Stomach smooth muscle (tissue), 2 donors: ENCODE measurements around the gene COL25A1.
"Not testable (repeated sequence)": the region's sequence is repeated elsewhere in the genome, so short reads cannot be mapped to it uniquely, and the experiment has no call there.

Source experiments
- H3K27ac ChIP-seq: one replicate; pipeline ENCODE4 v1.7.0; 2013; ENCODE audit warnings: mild to moderate bottlenecking, low read length, inconsistent platforms
- H3K27me3 ChIP-seq, 2 donors: one replicate each; pipeline ENCODE4 v1.7.0; 2013; ENCODE audit warnings: low read length in 2 of 2; ENCODE audit not compliant: insufficient read depth in 2 of 2, control insufficient read depth in 1 of 2
- H3K36me3 ChIP-seq, 2 donors: one replicate each; pipeline ENCODE4 v1.7.0; 2013; ENCODE audit warnings: low read length in 2 of 2; ENCODE audit not compliant: control insufficient read depth in 2 of 2, insufficient read depth in 2 of 2
- H3K4me1 ChIP-seq: one replicate; pipeline ENCODE4 v1.7.0; 2013; ENCODE audit warnings: low read length; ENCODE audit not compliant: control insufficient read depth, insufficient read depth
- H3K4me3 ChIP-seq, 2 donors: one replicate each; pipeline ENCODE4 v1.7.0; 2013; ENCODE audit warnings: low read length in 2 of 2
- H3K9ac ChIP-seq, 2 donors: one replicate each; pipeline ENCODE4 v1.7.0; 2013; ENCODE audit warnings: low read length in 2 of 2, mild to moderate bottlenecking in 1 of 2
- H3K9me3 ChIP-seq, 2 donors: one replicate each; pipeline ENCODE4 v1.7.0; 2013; ENCODE audit warnings: low read length in 2 of 2; ENCODE audit not compliant: control insufficient read depth in 2 of 2
- donor health status: healthy.
- donor health status: Pancreatic carcinoma.

The COL25A1 gene

GRCh38 chr4:109040441-109040840 is 262.0 kb downstream of the COL25A1 start:
- H3K27ac ChIP-seq: no peak overlapping the region
- H3K4me3 ChIP-seq: no peak overlapping the region
- H3K27me3 ChIP-seq: no peaks in the 10 kb centered on the region
- no peaks in the 10 kb centered on the region for H3K9me3 ChIP-seq
- H3K4me1 ChIP-seq: no peaks in the 10 kb centered on the region
- H3K9ac ChIP-seq: no peak overlapping the region
- H3K36me3 ChIP-seq: no peaks in the 10 kb centered on the region

GRCh38 chr4:109037026-109037425 is 265.4 kb downstream of the COL25A1 start:
- Histone ChIP-seq H3K36me3 (no peaks in the 10 kb centered on the region), H3K4me1 (no peaks in the 10 kb centered on the region), H3K4me3 (no peak overlapping the region), H3K27ac (no peak overlapping the region), H3K27me3 (no peaks in the 10 kb centered on the region), H3K9ac (no peak overlapping the region), H3K9me3 (no peaks in the 10 kb centered on the region)

GRCh38 chr4:109033993-109034392 is 268.5 kb downstream of the COL25A1 start:
- H3K27me3 ChIP-seq: no peaks in the 10 kb centered on the region
- H3K36me3 ChIP-seq: no peaks in the 10 kb centered on the region
- no peak overlapping the region for H3K27ac ChIP-seq
- H3K4me1 ChIP-seq: no peaks in the 10 kb centered on the region
- no peaks in the 10 kb centered on the region for H3K9me3 ChIP-seq
- no peak overlapping the region for H3K9ac ChIP-seq
- no peak overlapping the region for H3K4me3 ChIP-seq

GRCh38 chr4:109032671-109033070 is 269.8 kb downstream of the COL25A1 start:
- no peaks in the 10 kb centered on the region for H3K4me1 ChIP-seq
- H3K9ac ChIP-seq: no peak overlapping the region
- no peaks in the 10 kb centered on the region for H3K27me3 ChIP-seq
- no peaks in the 10 kb centered on the region for H3K9me3 ChIP-seq
- H3K4me3 ChIP-seq: no peak overlapping the region
- no peak overlapping the region for H3K27ac ChIP-seq
- no peaks in the 10 kb centered on the region for H3K36me3 ChIP-seq

- no peaks in the 10 kb centered on the region for H3K9me3 ChIP-seq
- H3K4me1 ChIP-seq: no peaks in the 10 kb centered on the region
- no peak overlapping the region for H3K9ac ChIP-seq
- H3K27me3 ChIP-seq: no peaks in the 10 kb centered on the region
- H3K27ac ChIP-seq: no peak overlapping the region
- no peaks in the 10 kb centered on the region for H3K36me3 ChIP-seq
- H3K4me3 ChIP-seq: no peak overlapping the region
These were observed 272.5 kb downstream of the COL25A1 start for GRCh38 chr4:109029987-109030386.

GRCh38 chr4:109027016-109027500 is 275.4 kb downstream of the COL25A1 start:
- no peak overlapping the region for H3K9ac ChIP-seq
- H3K36me3 ChIP-seq: no peaks in the 10 kb centered on the region

GRCh38 chr4:109026588-109026987 is 275.9 kb downstream of the COL25A1 start:
- no peaks in the 10 kb centered on the region for H3K4me1 ChIP-seq
- no peaks in the 10 kb centered on the region for H3K27me3 ChIP-seq
- H3K27ac ChIP-seq: no peak overlapping the region
- no peak overlapping the region for H3K9ac ChIP-seq
- H3K4me3 ChIP-seq: no peak overlapping the region
- H3K36me3 ChIP-seq: no peaks in the 10 kb centered on the region
- peaks cover 0 to 3% of the 10 kb centered on the region in 2 donors for H3K9me3 ChIP-seq

More at GRCh38 chr4:109027016-109027500, 275.4 kb downstream of the COL25A1 start:
- H3K27me3 ChIP-seq: no peaks in the 10 kb centered on the region
- H3K4me3 ChIP-seq: no peak overlapping the region
- no peak overlapping the region for H3K27ac ChIP-seq
- peaks cover 0 to 2% of the 10 kb centered on the region in 2 donors for H3K9me3 ChIP-seq
- no peaks in the 10 kb centered on the region for H3K4me1 ChIP-seq

GRCh38 chr4:109025471-109026076 is 276.9 kb downstream of the COL25A1 start:
- Histone ChIP-seq H3K4me1 (no peaks in the 10 kb centered on the region), H3K4me3 (no peak overlapping the region), H3K9ac (no peak overlapping the region), H3K27me3 (no peaks in the 10 kb centered on the region), H3K27ac (no peak overlapping the region), H3K9me3 (peaks cover 0 to 6% of the 10 kb centered on the region in 2 donors), H3K36me3 (no peaks in the 10 kb centered on the region)

- no peak overlapping the region for H3K4me3 ChIP-seq
- H3K4me1 ChIP-seq: no peaks in the 10 kb centered on the region
- no peak overlapping the region for H3K27ac ChIP-seq
- no peak overlapping the region for H3K9ac ChIP-seq
- peaks cover 0 to 6% of the 10 kb centered on the region in 2 donors for H3K9me3 ChIP-seq
- H3K36me3 ChIP-seq: no peaks in the 10 kb centered on the region
- H3K27me3 ChIP-seq: no peaks in the 10 kb centered on the region
These were observed 279.5 kb downstream of the COL25A1 start for GRCh38 chr4:109022961-109023360.

- H3K36me3 ChIP-seq, H3K27ac ChIP-seq, H3K4me3 ChIP-seq, H3K27me3 ChIP-seq, H3K9ac ChIP-seq, H3K4me1 ChIP-seq, H3K9me3 ChIP-seq: not testable (repeated sequence)
These were observed 280.8 kb downstream of the COL25A1 start for GRCh38 chr4:109021630-109022029.

- peaks cover 0 to 6% of the 10 kb centered on the region in 2 donors for H3K9me3 ChIP-seq
- no peaks in the 10 kb centered on the region for H3K27me3 ChIP-seq
- no peak overlapping the region for H3K27ac ChIP-seq
- H3K4me3 ChIP-seq: no peak overlapping the region
- no peaks in the 10 kb centered on the region for H3K4me1 ChIP-seq
- no peak overlapping the region for H3K9ac ChIP-seq
- H3K36me3 ChIP-seq: no peaks in the 10 kb centered on the region
These were observed 281.6 kb downstream of the COL25A1 start for GRCh38 chr4:109020861-109021260.
